22Rv1 (cell line): ENCODE data around the gene CGREF1.

Experiments used
- ZFX ChIP-seq: fragments of 450-650 bp; IDR thresholded peaks from 2 replicates; pipeline ENCODE4 v1.6.1; 2017; ENCODE audit warnings: antibody characterized with exemption, borderline replicate concordance
- TF ChIP-seq, protein P1 (sequence below): fragments of 450-650 bp; IDR thresholded peaks from 2 replicates; pipeline ENCODE4 v1.5.1; 2017; ENCODE audit warnings: mild to moderate bottlenecking

DNA sequence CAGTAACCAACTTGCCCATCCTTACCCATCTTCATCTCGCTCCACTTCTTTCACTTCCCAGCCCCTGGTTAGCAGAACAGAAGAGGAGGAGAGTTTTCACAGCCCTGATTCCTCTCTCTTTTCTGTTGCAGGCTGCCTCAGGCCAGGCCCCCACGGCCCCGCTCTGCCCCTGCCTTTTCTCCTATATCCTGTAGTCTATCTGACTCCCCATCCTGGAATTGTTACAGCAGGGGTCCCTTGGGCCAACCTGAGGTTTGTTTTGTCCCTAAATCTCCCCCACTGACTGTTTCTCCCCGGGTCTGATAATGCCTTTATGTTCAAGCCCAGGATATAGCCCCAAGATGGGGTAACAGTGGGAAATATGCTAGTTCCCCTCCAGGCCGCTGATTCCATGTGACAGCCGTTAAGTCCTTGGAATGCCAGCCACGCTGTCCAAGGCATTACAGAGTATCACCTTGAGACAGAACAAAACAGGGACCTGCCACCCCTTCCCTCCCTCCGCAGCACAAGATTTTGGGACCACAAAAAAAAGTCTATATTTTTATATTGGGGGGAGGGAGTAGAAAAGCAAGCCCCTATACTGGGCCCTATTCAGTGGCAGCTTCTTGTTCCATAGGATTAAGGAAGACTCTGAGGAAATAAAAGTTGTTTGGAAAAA is 48.8 kb downstream of the CGREF1 start:
- TF ChIP-seq, protein P1, sequence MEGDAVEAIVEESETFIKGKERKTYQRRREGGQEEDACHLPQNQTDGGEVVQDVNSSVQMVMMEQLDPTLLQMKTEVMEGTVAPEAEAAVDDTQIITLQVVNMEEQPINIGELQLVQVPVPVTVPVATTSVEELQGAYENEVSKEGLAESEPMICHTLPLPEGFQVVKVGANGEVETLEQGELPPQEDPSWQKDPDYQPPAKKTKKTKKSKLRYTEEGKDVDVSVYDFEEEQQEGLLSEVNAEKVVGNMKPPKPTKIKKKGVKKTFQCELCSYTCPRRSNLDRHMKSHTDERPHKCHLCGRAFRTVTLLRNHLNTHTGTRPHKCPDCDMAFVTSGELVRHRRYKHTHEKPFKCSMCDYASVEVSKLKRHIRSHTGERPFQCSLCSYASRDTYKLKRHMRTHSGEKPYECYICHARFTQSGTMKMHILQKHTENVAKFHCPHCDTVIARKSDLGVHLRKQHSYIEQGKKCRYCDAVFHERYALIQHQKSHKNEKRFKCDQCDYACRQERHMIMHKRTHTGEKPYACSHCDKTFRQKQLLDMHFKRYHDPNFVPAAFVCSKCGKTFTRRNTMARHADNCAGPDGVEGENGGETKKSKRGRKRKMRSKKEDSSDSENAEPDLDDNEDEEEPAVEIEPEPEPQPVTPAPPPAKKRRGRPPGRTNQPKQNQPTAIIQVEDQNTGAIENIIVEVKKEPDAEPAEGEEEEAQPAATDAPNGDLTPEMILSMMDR: no peak
- no peak for TF ChIP-seq ZFX
